ENCODE results near the gene PHLPP1. TPM values are rescaled to one million over a fixed set of nuclear protein-coding genes. Genes with fewer than 3 reads are reported as not detected.

Gene PHLPP1
- total and polyA plus RNA-seq, 2 donors from 2014 or later = 2.9 to 13.0 TPM

GRCh38 chr18:62781262-62781661 is 65.9 kb downstream of the PHLPP1 start:
- Histone ChIP-seq H3K4me3 (ENCODE audit: low read length in 3 of 3) (no peak overlapping the region), H3K27ac (ENCODE audit: low read depth in 2 of 2, low read length in 2 of 2) (no peak overlapping the region), H3K4me1 (ENCODE audit: control insufficient read depth in 2 of 3, insufficient read depth in 2 of 3, low read depth in 1 of 3, low read length in 3 of 3) (no peaks in the 10 kb centered on the region), H3K36me3 (ENCODE audit: control insufficient read depth in 2 of 3, insufficient read depth in 3 of 3, low read length in 3 of 3) (no peaks in the 10 kb centered on the region), H3K9ac (ENCODE audit: low read length in 3 of 3) (no peak overlapping the region), H3K9me3 (ENCODE audit: control insufficient read depth in 2 of 3, insufficient read depth in 1 of 3, low read length in 3 of 3) (no peaks in the 10 kb centered on the region), H3K27me3 (ENCODE audit: control insufficient read depth, insufficient read depth, low read length) (no peaks in the 10 kb centered on the region)
- FAIRE-seq (no peak), DNase-seq (no peak)
- intact Hi-C loops (cut with DNase I) = no loop called here
- TF ChIP-seq, protein P1, sequence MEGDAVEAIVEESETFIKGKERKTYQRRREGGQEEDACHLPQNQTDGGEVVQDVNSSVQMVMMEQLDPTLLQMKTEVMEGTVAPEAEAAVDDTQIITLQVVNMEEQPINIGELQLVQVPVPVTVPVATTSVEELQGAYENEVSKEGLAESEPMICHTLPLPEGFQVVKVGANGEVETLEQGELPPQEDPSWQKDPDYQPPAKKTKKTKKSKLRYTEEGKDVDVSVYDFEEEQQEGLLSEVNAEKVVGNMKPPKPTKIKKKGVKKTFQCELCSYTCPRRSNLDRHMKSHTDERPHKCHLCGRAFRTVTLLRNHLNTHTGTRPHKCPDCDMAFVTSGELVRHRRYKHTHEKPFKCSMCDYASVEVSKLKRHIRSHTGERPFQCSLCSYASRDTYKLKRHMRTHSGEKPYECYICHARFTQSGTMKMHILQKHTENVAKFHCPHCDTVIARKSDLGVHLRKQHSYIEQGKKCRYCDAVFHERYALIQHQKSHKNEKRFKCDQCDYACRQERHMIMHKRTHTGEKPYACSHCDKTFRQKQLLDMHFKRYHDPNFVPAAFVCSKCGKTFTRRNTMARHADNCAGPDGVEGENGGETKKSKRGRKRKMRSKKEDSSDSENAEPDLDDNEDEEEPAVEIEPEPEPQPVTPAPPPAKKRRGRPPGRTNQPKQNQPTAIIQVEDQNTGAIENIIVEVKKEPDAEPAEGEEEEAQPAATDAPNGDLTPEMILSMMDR (IDR thresholded peaks at IDR 0.05; ENCODE audit: borderline replicate concordance, extremely low read depth, insufficient read depth) = no peak

DNA sequence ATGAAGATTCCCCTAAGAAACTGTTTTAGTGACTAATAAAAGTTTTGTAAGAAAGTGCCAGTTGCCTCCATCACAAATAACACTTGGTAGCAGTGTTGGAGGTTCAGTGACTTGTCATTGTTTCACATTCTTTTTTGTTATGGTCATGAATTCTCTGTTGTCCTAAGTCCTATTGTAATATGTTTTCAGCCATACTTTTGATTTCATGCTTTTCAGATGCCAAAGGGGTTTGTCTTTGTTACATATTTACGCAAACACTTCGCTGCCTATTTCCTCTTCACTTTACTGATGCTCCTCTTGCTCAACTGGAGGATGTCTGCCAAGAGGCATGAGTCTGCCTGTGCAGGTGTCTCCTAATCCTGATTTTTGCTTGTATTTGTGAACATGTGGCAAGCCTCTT is 66.6 kb downstream of the PHLPP1 start:
- no peaks in the 10 kb centered on the region for H3K36me3 ChIP-seq (ENCODE audit: control insufficient read depth in 2 of 3, insufficient read depth in 3 of 3, low read length in 3 of 3)
- H3K4me1 ChIP-seq (ENCODE audit: control insufficient read depth in 2 of 3, insufficient read depth in 2 of 3, low read depth in 1 of 3, low read length in 3 of 3) = no peaks in the 10 kb centered on the region
- DNase-seq (no peak), FAIRE-seq (no peak)
- no peaks in the 10 kb centered on the region for H3K9me3 ChIP-seq (ENCODE audit: control insufficient read depth in 2 of 3, insufficient read depth in 1 of 3, low read length in 3 of 3)
- intact Hi-C loops (cut with DNase I) = no loop called here
- no peaks in the 10 kb centered on the region for H3K27me3 ChIP-seq (ENCODE audit: control insufficient read depth, insufficient read depth, low read length)
- H3K27ac ChIP-seq (ENCODE audit: low read depth in 2 of 2, low read length in 2 of 2) = no peak overlapping the region
- TF ChIP-seq, protein P1 (IDR thresholded peaks at IDR 0.05; ENCODE audit: borderline replicate concordance, extremely low read depth, insufficient read depth) = no peak
- H3K4me3 ChIP-seq (ENCODE audit: low read length in 3 of 3) = no peak overlapping the region
- H3K9ac ChIP-seq (ENCODE audit: low read length in 3 of 3) = no peak overlapping the region

- DNase-seq (no peak), FAIRE-seq (no peak)
- H3K27ac ChIP-seq (ENCODE audit: low read depth in 2 of 2, low read length in 2 of 2) = no peak overlapping the region
- TF ChIP-seq, protein P1 (IDR thresholded peaks at IDR 0.05; ENCODE audit: borderline replicate concordance, extremely low read depth, insufficient read depth) = no peak
- no peaks in the 10 kb centered on the region for H3K27me3 ChIP-seq (ENCODE audit: control insufficient read depth, insufficient read depth, low read length)
- intact Hi-C loops (cut with DNase I) = no loop called here
- H3K9ac ChIP-seq (ENCODE audit: low read length in 3 of 3) = no peak overlapping the region
- H3K4me3 ChIP-seq (ENCODE audit: low read length in 3 of 3) = no peak overlapping the region
- no peaks in the 10 kb centered on the region for H3K36me3 ChIP-seq (ENCODE audit: control insufficient read depth in 2 of 3, insufficient read depth in 3 of 3, low read length in 3 of 3)
- H3K4me1 ChIP-seq (ENCODE audit: control insufficient read depth in 2 of 3, insufficient read depth in 2 of 3, low read depth in 1 of 3, low read length in 3 of 3) = no peaks in the 10 kb centered on the region
- no peaks in the 10 kb centered on the region for H3K9me3 ChIP-seq (ENCODE audit: control insufficient read depth in 2 of 3, insufficient read depth in 1 of 3, low read length in 3 of 3)
These were observed 69.1 kb downstream of the PHLPP1 start for GRCh38 chr18:62784338-62784965.

DNA sequence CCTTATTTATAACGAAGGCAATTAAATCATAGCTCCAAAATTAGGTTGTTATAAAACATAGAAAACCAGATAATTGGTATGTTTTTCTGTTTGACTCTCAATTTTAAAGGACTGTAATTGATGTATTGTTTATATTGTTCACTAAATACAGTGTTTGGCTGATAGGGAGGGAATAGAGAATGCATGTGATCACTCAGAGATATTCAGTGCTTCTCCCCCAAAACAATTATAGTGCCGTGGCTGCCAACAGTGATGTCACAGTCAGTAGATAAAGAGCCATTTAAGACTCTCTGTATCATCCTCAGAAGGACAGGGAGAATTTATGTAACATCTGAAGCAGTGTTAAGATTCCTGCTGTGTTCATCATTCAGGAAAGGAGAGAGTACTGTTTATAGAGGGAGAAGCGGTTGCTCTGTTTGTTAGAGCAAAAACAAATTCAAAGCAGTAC is 69.6 kb downstream of the PHLPP1 start:
- FAIRE-seq (no peak), DNase-seq (no peak)
- Histone ChIP-seq H3K9ac (ENCODE audit: low read length in 3 of 3) (no peak overlapping the region), H3K27ac (ENCODE audit: low read depth in 2 of 2, low read length in 2 of 2) (no peak overlapping the region), H3K27me3 (ENCODE audit: control insufficient read depth, insufficient read depth, low read length) (no peaks in the 10 kb centered on the region), H3K36me3 (ENCODE audit: control insufficient read depth in 2 of 3, insufficient read depth in 3 of 3, low read length in 3 of 3) (no peaks in the 10 kb centered on the region), H3K9me3 (ENCODE audit: control insufficient read depth in 2 of 3, insufficient read depth in 1 of 3, low read length in 3 of 3) (no peaks in the 10 kb centered on the region), H3K4me1 (ENCODE audit: control insufficient read depth in 2 of 3, insufficient read depth in 2 of 3, low read depth in 1 of 3, low read length in 3 of 3) (no peaks in the 10 kb centered on the region), H3K4me3 (ENCODE audit: low read length in 3 of 3) (no peak overlapping the region)
- TF ChIP-seq, protein P1 (IDR thresholded peaks at IDR 0.05; ENCODE audit: borderline replicate concordance, extremely low read depth, insufficient read depth) = no peak
- intact Hi-C loops (cut with DNase I) = no loop called here

Measured in kidney (tissue), 14 donors.